GM12878 (cell line): ENCODE data around the gene IPPK. TPM values are rescaled to one million over a fixed set of nuclear protein-coding genes. Genes with fewer than 3 reads are reported as not detected.

Experiments used
- ATAC-seq: fragments of 200-7000 bp; cut with Tn5 transposase; 3 replicates; pipeline ENCODE4 v1.9.1; 2020; ENCODE audit warnings: mild to moderate bottlenecking, moderate library complexity
- BruUV-seq: library from RNA; stranded (reverse); fragments of 400-500 nt; replicated peaks from 2 replicates; lab custom pipeline; 2021; lab: Mats Ljungman, UMichigan
- CTCF ChIA-PET: fragments of 300-600 bp; sonication (Branson Sonifier 250); formaldehyde crosslinking; extraction: SDS; loops from one replicate; lab custom pipeline; 2021; ENCODE audit warnings: inconsistent platforms; lab: Yijun Ruan, JAX
- POLR2A ChIA-PET: fragments of 350-600 bp; formaldehyde crosslinking; extraction: SDS; loops from one replicate; lab custom pipeline; 2021; ENCODE audit warnings: inconsistent platforms; lab: Charles Lee
- RAD21 ChIA-PET: fragments of 300-600 bp; sonication (Branson Sonifier 250); formaldehyde crosslinking; loops from one replicate; lab custom pipeline; 2023; ENCODE audit warnings: antibody characterized with exemption; ENCODE audit not compliant: unreplicated experiment; lab: Charles Lee
- SMC1A ChIA-PET: fragments of 300-600 bp; sonication (Branson Sonifier 250); formaldehyde crosslinking; loops from one replicate; lab custom pipeline; 2023; ENCODE audit not compliant: unreplicated experiment, uncharacterized antibody; lab: Charles Lee
- DNase-seq: peaks from one replicate; pipeline ENCODE4 v3.0.0-alpha.2; 2011; ENCODE audit warnings: low read depth, low spot score
- FAIRE-seq: peaks from 3 replicates; lab custom pipeline; 2011; peaks lifted over from hg19 to GRCh38; lab: Jason Lieb, UNC
- H2AFZ ChIP-seq: 2 replicates; pipeline ENCODE4 v1.6.0; 2011; ENCODE audit warnings: low read depth, low read length, control low read depth; ENCODE audit not compliant: control insufficient read depth
- H3K27ac ChIP-seq: 2 replicates; pipeline ENCODE4 v1.5.1; 2011; ENCODE audit warnings: control low read depth; ENCODE audit not compliant: control insufficient read depth, insufficient read depth
- H3K27me3 ChIP-seq, 2 experiments: replicated peaks in 1 of 2; 2 replicates each; pipeline versions ENCODE4 v1.6.0 to v1.6.1; 2011; ENCODE audit warnings: low read length in 1 of 2; ENCODE audit not compliant: control insufficient read depth in 2 of 2, insufficient read depth in 2 of 2
- H3K36me3 ChIP-seq, 2 experiments: 2 replicates each; pipeline ENCODE4 v1.5.1; 2011; ENCODE audit warnings: low read length in 1 of 2; ENCODE audit not compliant: control insufficient read depth in 2 of 2, insufficient read depth in 2 of 2
- H3K4me1 ChIP-seq: 2 replicates; pipeline ENCODE4 v1.6.1; 2011; ENCODE audit warnings: mild to moderate bottlenecking, low read length, moderate library complexity, mixed read lengths; ENCODE audit not compliant: control insufficient read depth, insufficient read depth
- H3K4me2 ChIP-seq: 2 replicates; pipeline ENCODE4 v1.6.0; 2011; ENCODE audit warnings: control low read depth; ENCODE audit not compliant: control insufficient read depth, insufficient read depth
- H3K4me3 ChIP-seq: fragments of 200-600 bp; sonication (generic); 2 replicates; pipeline ENCODE4 v1.5.1; 2016
- H3K79me2 ChIP-seq: 2 replicates; pipeline ENCODE4 v1.6.0; 2011; ENCODE audit warnings: low read length; ENCODE audit not compliant: control insufficient read depth, insufficient read depth
- H3K9ac ChIP-seq: 2 replicates; pipeline ENCODE4 v1.8.0; 2011; ENCODE audit warnings: low read length, control low read depth, mixed read lengths; ENCODE audit not compliant: control insufficient read depth, insufficient read depth
- H3K9me3 ChIP-seq: replicated peaks from 3 replicates; pipeline ENCODE4 v1.5.1; 2011; ENCODE audit warnings: mild to moderate bottlenecking, low read length; ENCODE audit not compliant: control insufficient read depth, insufficient read depth
- H4K20me1 ChIP-seq: 2 replicates; pipeline ENCODE4 v1.6.0; 2011; ENCODE audit not compliant: control insufficient read depth, insufficient read depth
- ATF3 ChIP-seq: IDR thresholded peaks from 2 replicates; pipeline ENCODE4 v1.6.1; 2011; ENCODE audit warnings: low read depth, mild to moderate bottlenecking, low read length, moderate library complexity, borderline replicate concordance; ENCODE audit errors: extremely low read depth
- BHLHE40 ChIP-seq, 2 experiments: fragments of 450-650 bp in 1 of 2; IDR thresholded peaks; 2 replicates each; pipeline ENCODE4 v1.6.1; 2011 to 2017; ENCODE audit warnings: low read depth in 2 of 2, borderline replicate concordance in 1 of 2, improper control_type of control experiment in 1 of 2, low read length in 1 of 2, mild to moderate bottlenecking in 1 of 2
- CBX5 ChIP-seq: sonication (generic); IDR thresholded peaks from 2 replicates; pipeline ENCODE4 v1.6.1; 2016; ENCODE audit warnings: low read depth, moderate library complexity, mild to moderate bottlenecking, inconsistent platforms
- CHD2 ChIP-seq: IDR thresholded peaks from 2 replicates; pipeline ENCODE4 v1.6.1; 2011; ENCODE audit warnings: low read depth, low read length, improper control_type of control experiment, borderline replicate concordance
- DPF2 ChIP-seq: fragments of 450-650 bp; IDR thresholded peaks from 2 replicates; pipeline ENCODE4 v1.6.1; 2017; ENCODE audit warnings: mild to moderate bottlenecking
- E2F4 ChIP-seq: IDR thresholded peaks from 2 replicates; pipeline ENCODE4 v1.6.1; 2012; ENCODE audit warnings: low read depth, low read length, improper control_type of control experiment
- MAX ChIP-seq: IDR thresholded peaks from 2 replicates; pipeline ENCODE4 v1.6.1; 2012; ENCODE audit warnings: low read depth, low read length, improper control_type of control experiment
- MLLT1 ChIP-seq: fragments of 450-650 bp; IDR thresholded peaks from 2 replicates; pipeline ENCODE4 v1.6.1; 2016; ENCODE audit warnings: mild to moderate bottlenecking
- NFIC ChIP-seq: IDR thresholded peaks from 2 replicates; pipeline ENCODE4 v1.6.1; 2012; ENCODE audit warnings: low read depth, mild to moderate bottlenecking, inconsistent platforms, low read length, moderate library complexity
- TAF1 ChIP-seq: IDR thresholded peaks from 2 replicates; pipeline ENCODE4 v1.6.1; 2011; ENCODE audit warnings: mild to moderate bottlenecking, low read depth, low read length, borderline replicate concordance
- TARDBP ChIP-seq: IDR thresholded peaks from 2 replicates; pipeline ENCODE4 v1.6.1; 2016; ENCODE audit warnings: borderline replicate concordance
- YY1 ChIP-seq: IDR thresholded peaks from 2 replicates; pipeline ENCODE4 v1.6.1; 2011; ENCODE audit warnings: low read depth, mild to moderate bottlenecking, low read length
- WGBS: methylation state at CpG from one replicate; pipeline ENCODE4 v1.1.6; 2016; ENCODE audit warnings: low lambda C conversion rate; ENCODE audit not compliant: insufficient replicate concordance, insufficient coverage; ENCODE audit errors: missing lambda C conversion rate; 5-methylcytosine and 5-hydroxymethylcytosine counted together
- in situ Hi-C: fragments of 300-500 bp; cut with MboI; formaldehyde crosslinking; loops from 9 replicates; pipeline ENCODE4 v1.14.3; 2018; ENCODE audit warnings: mixed read lengths
- intact Hi-C: fragments of 100-400 bp; cut with micrococcal nuclease; formaldehyde crosslinking; loops from one replicate; pipeline ENCODE4 v1.14.2; 2022; ENCODE audit not compliant: unreplicated experiment
- polyA plus RNA-seq, 11 experiments: library from polyadenylated mRNA; depleted of rRNA in 4 of 11; unstranded in 6 of 11; stranded (reverse) in 5 of 11; fragments of >200 nt; fragmentation: Nextera tagmentation in 4 of 11; fragmentation: Illumina TruSeq in 1 of 11; extraction: Ambion mirVana in 4 of 11; extraction: Trizol in 1 of 11; gene quantifications; 1 replicate in 1 of 11; 2 replicates in 10 of 11; pipeline versions ENCODE4 v1.2.1 to v1.2.3, GENCODE V29; 2011 to 2016; ENCODE audit warnings: inconsistent platforms in 2 of 11, missing spikeins in 2 of 11, low read depth in 1 of 11
- total RNA-seq, 4 experiments: library from RNA; depleted of rRNA in 3 of 4; stranded (reverse); fragments of >200 nt in 3 of 4; fragmentation: Illumina TruSeq in 1 of 4; extraction: Trizol in 1 of 4; gene quantifications; 2 replicates each; pipeline versions ENCODE4 v1.2.1 to v1.2.3, GENCODE V29; 2013 to 2021

The IPPK gene
- total and polyA plus RNA-seq, 10 of the 15 experiments (the other 5 are each of a cell fraction or from before 2014, with no cell fraction given): 2.1 to 22.1 (median 11.4) TPM

- ChIA-PET CTCF (interaction anchor here (1.0 kb wide), 2 partner anchors 10 to 499 kb away, joined by 4 read pairs; no protein-coding TSS in a partner anchor), POLR2A (no interaction called here), RAD21 (no interaction called here), SMC1A (interaction anchor here (1.1 kb wide), 1 partner anchor 21 kb away, joined by 4 read pairs; no protein-coding TSS in a partner anchor)
- Histone ChIP-seq H3K4me1 (no peaks in the 10 kb centered on the region), H3K27ac (no peak overlapping the region), H3K9me3 (no peaks in the 10 kb centered on the region), H3K9ac (no peak overlapping the region), H3K27me3 (no peaks in the 10 kb centered on the region), H3K4me3 (no peak overlapping the region), H3K79me2 (no peaks in the 10 kb centered on the region), H2AFZ (no peak overlapping the region), H4K20me1 (no peaks in the 10 kb centered on the region; the same call in 1 of the 2 replicates), H3K4me2 (no peak overlapping the region), H3K36me3 (peaks cover 18 to 43% of the 10 kb centered on the region in 2 experiments)
- intact Hi-C loops (loop anchor here (10.0 kb wide), 1 partner anchor 134 kb away; no protein-coding TSS in a partner anchor), in situ Hi-C loops (loop anchor here (5.0 kb wide), 1 partner anchor 502 kb away; no protein-coding TSS in a partner anchor)
- TF ChIP-seq ATF3 (no peak), CHD2 (no peak), YY1 (no peak), TAF1 (no peak)
- BruUV-seq: no TSS peak
- WGBS: 97% methylated on average over 7 of the region's 7 CpGs
- ATAC-seq (no peak), FAIRE-seq (no peak), DNase-seq (no peak)
Observed at GRCh38 chr9:92639124-92639523, 30.8 kb downstream of the IPPK start.

- ChIA-PET POLR2A (no interaction called here), RAD21 (no interaction called here), CTCF (interaction anchor here (1.0 kb wide), 2 partner anchors 11 to 499 kb away, joined by 4 read pairs; no protein-coding TSS in a partner anchor), SMC1A (interaction anchor here (1.1 kb wide), 1 partner anchor 21 kb away, joined by 4 read pairs; no protein-coding TSS in a partner anchor)
- H3K9ac ChIP-seq: no peak overlapping the region
- H3K36me3 ChIP-seq: peaks cover 21 to 45% of the 10 kb centered on the region in 2 experiments
- DNase-seq: no peak
- H3K4me2 ChIP-seq: no peak overlapping the region
- no peak overlapping the region for H3K4me3 ChIP-seq
- no peaks in the 10 kb centered on the region; the same call in 1 of the 2 replicates for H4K20me1 ChIP-seq
- in situ Hi-C loops (loop anchor here (5.0 kb wide), 1 partner anchor 501 kb away; no protein-coding TSS in a partner anchor), intact Hi-C loops (loop anchor here (10.0 kb wide), 1 partner anchor 134 kb away; no protein-coding TSS in a partner anchor)
- H3K79me2 ChIP-seq: no peaks in the 10 kb centered on the region
- no peaks in the 10 kb centered on the region for H3K9me3 ChIP-seq
- H3K27me3 ChIP-seq: no peaks in the 10 kb centered on the region
- FAIRE-seq: no peak
- H3K4me1 ChIP-seq: no peaks in the 10 kb centered on the region
- 98% methylated on average over 5 of the region's 5 CpGs for WGBS
- H2AFZ ChIP-seq: no peak overlapping the region
- no peak overlapping the region for H3K27ac ChIP-seq
- no TSS peak for BruUV-seq
- ATAC-seq: no peak
- TF ChIP-seq TARDBP (no peak), BHLHE40 (IDR thresholded peaks at IDR 0.05; ENCODE audit: borderline replicate concordance in 1 of 2, low read depth in 2 of 2, low read length in 1 of 2) (no peak), NFIC (no peak), DPF2 (no peak), CBX5 (no peak), E2F4 (no peak), MLLT1 (no peak), MAX (no peak)
Observed at GRCh38 chr9:92638621-92639101, 31.3 kb downstream of the IPPK start.
